HL-60 (cell line): Measurements from ENCODE around the gene RCOR2.

Experiments
- DNase-seq, 2 experiments: peaks; one replicate each; pipeline ENCODE4 v3.0.0-alpha.2; 2010 to 2020; ENCODE audit warnings: low read depth in 1 of 2, low spot score in 1 of 2
- H3K27ac ChIP-seq: fragments of 250-450 bp; sonication (Bioruptor Pico); replicated peaks from 2 replicates; pipeline ENCODE4 v1.5.1; 2020; ENCODE audit warnings: mild to moderate bottlenecking, moderate library complexity
- H3K27me3 ChIP-seq: fragments of 250-450 bp; sonication (Bioruptor Pico); 2 replicates; pipeline ENCODE4 v1.5.1; 2021; ENCODE audit warnings: mild to moderate bottlenecking, moderate library complexity; ENCODE audit not compliant: insufficient read depth, poor library complexity, severe bottlenecking
- H3K4me3 ChIP-seq: replicated peaks from 2 replicates; pipeline ENCODE4 v1.5.1; 2011; ENCODE audit warnings: mild to moderate bottlenecking, control low read depth, low read length; ENCODE audit not compliant: insufficient read depth
- GABPA ChIP-seq: IDR thresholded peaks from 2 replicates; pipeline ENCODE4 v1.6.1; 2012; ENCODE audit warnings: low read depth
- POLR2AphosphoS5 ChIP-seq: IDR thresholded peaks from 2 replicates; pipeline ENCODE4 v1.6.1; 2012; ENCODE audit warnings: low read depth
- SPI1 ChIP-seq: IDR thresholded peaks from 2 replicates; pipeline ENCODE4 v1.6.1; 2012; ENCODE audit warnings: low read depth, mild to moderate bottlenecking, borderline replicate concordance
- TF ChIP-seq, protein P1 (sequence below): IDR thresholded peaks from one replicate; pipeline ENCODE4 v1.5.1; 2011; ENCODE audit warnings: low read length, control low read depth, inconsistent platforms; ENCODE audit not compliant: insufficient read depth
- TF ChIP-seq, protein P2 (sequence below): IDR thresholded peaks from 2 replicates; pipeline ENCODE4 v1.6.1; 2012; ENCODE audit warnings: low read depth; ENCODE audit not compliant: insufficient replicate concordance

The RCOR2 gene

DNA sequence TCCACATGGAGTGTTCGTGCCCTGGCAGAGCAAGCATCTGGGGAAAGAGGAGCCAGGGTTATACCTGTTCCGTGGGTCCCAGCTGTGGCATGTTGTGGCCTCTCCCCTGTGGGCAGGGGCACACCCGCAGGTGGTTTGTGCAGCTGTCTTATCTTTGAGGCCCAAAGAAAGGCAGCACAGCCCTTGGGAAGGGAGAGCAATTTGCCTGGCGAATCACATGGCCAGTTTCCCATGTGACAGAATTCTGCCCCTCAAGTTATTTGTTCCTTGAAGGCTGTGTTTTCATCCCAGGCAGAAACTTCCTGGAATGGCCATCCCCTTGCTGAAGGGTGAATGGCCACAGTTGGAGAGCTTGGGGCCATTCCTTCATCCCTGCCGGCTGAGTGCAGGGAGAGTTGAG lies 41.0 kb upstream of the RCOR2 start:
- H3K4me3 ChIP-seq = no peak overlapping the region
- DNase-seq = no peak
- no peak overlapping the region for H3K27ac ChIP-seq

DNA sequence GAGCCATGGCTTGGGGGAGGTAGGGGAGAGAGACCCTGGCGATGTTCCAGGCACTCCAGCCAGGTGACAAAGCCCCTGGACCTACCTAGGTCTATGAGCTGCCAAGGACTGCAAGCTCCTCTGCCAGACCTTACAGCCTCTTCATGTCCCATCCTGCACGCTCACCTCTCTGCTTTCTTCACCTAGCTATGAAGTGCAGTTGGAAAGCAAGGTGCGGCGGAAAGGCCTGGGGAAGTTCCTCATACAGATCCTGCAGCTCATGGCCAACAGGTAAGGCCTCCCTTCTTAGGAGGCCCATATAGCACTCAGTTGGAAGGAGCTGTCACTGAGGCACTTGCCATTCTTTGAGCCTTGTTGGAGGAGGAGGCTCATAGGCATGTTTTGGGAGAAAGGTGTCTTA lies 35.6 kb upstream of the RCOR2 start:
- DNase-seq = no peak
- no peak overlapping the region for H3K4me3 ChIP-seq
- H3K27ac ChIP-seq = no peak overlapping the region
- H3K27me3 ChIP-seq = no peaks in the 10 kb centered on the region
- TF ChIP-seq SPI1 (no peak), GABPA (no peak)
- TF ChIP-seq, protein P1, sequence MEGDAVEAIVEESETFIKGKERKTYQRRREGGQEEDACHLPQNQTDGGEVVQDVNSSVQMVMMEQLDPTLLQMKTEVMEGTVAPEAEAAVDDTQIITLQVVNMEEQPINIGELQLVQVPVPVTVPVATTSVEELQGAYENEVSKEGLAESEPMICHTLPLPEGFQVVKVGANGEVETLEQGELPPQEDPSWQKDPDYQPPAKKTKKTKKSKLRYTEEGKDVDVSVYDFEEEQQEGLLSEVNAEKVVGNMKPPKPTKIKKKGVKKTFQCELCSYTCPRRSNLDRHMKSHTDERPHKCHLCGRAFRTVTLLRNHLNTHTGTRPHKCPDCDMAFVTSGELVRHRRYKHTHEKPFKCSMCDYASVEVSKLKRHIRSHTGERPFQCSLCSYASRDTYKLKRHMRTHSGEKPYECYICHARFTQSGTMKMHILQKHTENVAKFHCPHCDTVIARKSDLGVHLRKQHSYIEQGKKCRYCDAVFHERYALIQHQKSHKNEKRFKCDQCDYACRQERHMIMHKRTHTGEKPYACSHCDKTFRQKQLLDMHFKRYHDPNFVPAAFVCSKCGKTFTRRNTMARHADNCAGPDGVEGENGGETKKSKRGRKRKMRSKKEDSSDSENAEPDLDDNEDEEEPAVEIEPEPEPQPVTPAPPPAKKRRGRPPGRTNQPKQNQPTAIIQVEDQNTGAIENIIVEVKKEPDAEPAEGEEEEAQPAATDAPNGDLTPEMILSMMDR = no peak
- TF ChIP-seq, protein P2, sequence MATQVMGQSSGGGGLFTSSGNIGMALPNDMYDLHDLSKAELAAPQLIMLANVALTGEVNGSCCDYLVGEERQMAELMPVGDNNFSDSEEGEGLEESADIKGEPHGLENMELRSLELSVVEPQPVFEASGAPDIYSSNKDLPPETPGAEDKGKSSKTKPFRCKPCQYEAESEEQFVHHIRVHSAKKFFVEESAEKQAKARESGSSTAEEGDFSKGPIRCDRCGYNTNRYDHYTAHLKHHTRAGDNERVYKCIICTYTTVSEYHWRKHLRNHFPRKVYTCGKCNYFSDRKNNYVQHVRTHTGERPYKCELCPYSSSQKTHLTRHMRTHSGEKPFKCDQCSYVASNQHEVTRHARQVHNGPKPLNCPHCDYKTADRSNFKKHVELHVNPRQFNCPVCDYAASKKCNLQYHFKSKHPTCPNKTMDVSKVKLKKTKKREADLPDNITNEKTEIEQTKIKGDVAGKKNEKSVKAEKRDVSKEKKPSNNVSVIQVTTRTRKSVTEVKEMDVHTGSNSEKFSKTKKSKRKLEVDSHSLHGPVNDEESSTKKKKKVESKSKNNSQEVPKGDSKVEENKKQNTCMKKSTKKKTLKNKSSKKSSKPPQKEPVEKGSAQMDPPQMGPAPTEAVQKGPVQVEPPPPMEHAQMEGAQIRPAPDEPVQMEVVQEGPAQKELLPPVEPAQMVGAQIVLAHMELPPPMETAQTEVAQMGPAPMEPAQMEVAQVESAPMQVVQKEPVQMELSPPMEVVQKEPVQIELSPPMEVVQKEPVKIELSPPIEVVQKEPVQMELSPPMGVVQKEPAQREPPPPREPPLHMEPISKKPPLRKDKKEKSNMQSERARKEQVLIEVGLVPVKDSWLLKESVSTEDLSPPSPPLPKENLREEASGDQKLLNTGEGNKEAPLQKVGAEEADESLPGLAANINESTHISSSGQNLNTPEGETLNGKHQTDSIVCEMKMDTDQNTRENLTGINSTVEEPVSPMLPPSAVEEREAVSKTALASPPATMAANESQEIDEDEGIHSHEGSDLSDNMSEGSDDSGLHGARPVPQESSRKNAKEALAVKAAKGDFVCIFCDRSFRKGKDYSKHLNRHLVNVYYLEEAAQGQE = no peak

More for the DNA sequence above, 41.0 kb upstream of the RCOR2 start:
- H3K27me3 ChIP-seq = no peaks in the 10 kb centered on the region
- TF ChIP-seq POLR2AphosphoS5 (no peak), SPI1 (no peak), GABPA (no peak)
- TF ChIP-seq, protein P1 = no peak
- TF ChIP-seq, protein P2 = no peak

DNA sequence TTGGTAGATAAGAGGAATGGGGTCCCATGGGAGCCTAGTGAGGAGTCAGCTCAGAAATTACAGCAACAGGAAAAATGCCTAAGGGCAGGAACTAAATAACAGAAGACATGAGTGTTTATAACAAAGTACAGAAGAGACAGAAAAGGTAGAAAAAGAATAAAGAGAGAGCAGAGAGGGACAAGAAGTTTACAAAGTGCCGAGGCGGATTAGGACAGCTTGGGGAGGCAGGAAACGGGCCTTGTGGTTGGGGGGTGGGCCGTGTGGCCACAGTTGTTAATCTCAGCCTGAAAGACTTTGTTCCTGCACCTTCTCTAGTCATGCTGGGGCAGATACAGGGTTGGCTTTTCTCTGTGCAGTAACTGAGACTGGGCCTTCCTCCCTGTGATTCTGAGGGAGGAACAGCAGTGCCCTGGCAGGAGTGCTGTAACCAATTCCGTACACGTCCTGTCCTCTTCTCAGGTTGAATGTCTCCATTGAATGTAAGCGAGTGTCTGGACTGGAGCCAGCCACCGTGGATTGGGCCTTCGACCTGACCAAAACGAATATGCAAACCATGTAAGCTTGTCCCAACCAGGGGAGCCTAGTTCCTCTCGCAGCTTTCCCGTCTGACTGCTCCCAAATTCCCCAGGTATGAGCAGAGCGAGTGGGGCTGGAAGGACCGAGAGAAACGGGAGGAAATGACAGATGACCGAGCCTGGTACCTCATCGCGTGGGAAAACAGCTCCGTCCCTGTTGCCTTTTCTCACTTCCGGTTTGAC lies 35.0 kb upstream of the RCOR2 start:
- Histone ChIP-seq H3K27ac (peak overlapping the region; percentile 41), H3K4me3 (no peak overlapping the region), H3K27me3 (no peaks in the 10 kb centered on the region)
- peak; percentile 82 for TF ChIP-seq SPI1
- TF ChIP-seq, protein P2 = no peak
- TF ChIP-seq, protein P1 = no peak
- TF ChIP-seq POLR2AphosphoS5 = 0 out of 2 replicates have a peak, but pooled peaks have one; percentile 22
- no peak for TF ChIP-seq GABPA
- peak in 1 of 2 experiments; percentile 67 for DNase-seq
